Measurements from ENCODE around the gene ALKBH2.
"Not testable (repeated sequence)": the region's sequence is repeated elsewhere in the genome, so short reads cannot be mapped to it uniquely, and the experiment has no call there.

GRCh38 chr12:109054124-109054513 is 39.2 kb downstream of the ALKBH2 start:
- TF ChIP-seq CTCF (IDR thresholded peaks at IDR 0.05; ENCODE audit: insufficient read depth, low read length); POLR2AphosphoS5 (IDR thresholded peaks at IDR 0.05; ENCODE audit: low read depth); REST (IDR thresholded peaks at IDR 0.05; ENCODE audit: insufficient replicate concordance, low read depth); SPI1 (IDR thresholded peaks at IDR 0.05; ENCODE audit: borderline replicate concordance, low read depth): not testable (repeated sequence)

Measured in HL-60 (cell line).